ENCODE measurements around the gene KDM5B.
A peak's percentile ranks its signal among the peaks of the same experiment; 100 is the strongest.
"Not testable (repeated sequence)": the region's sequence is repeated elsewhere in the genome, so short reads cannot be mapped to it uniquely, and the experiment has no call there.

Gene KDM5B

DNA sequence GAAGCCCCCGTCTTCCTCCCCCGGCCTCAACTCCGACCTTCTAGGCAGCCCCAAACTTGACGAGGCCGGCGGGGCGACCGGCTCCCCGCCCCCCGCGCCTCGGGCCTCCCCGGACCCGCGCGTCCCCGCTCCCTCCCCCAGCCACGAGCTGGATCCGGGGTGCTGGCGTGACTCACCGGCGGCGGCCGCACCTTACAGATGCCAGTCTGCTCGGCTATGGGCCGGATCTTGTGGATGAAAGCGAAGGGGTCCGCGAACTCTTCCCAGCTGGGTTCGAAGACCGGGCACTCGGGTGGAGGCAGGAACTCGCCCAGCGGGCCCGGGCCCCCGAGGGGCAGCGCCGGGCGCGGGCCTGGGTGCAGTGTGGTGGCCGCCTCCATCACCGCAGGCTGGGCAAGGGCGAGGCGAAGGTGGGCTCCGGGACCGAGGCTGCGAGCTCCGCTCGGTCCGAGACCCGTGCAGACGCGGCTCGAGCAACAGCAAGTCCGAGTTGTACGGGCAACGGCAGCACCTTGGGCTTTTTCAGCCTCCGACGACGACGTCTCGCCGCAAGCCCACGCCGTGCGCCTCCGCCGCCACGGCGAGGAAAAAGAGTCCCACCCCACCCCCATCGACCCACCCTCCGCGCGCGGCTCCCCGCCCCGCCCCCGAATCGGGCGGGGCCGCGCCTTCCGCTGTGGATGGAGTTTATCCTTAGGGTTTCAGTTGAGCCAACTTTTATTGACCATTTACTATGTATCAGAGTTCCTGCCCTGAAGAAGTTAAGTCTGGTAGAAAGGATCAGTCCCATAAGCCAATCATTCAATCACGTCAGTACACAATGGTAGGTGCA lies at the start of gene KDM5B:
Gene KDM5B, minus strand, starts transcription at position 496 of the 832 bp plus-strand sequence. Its CDS starts 116 bp downstream, at position 380.
- peak; percentile 62 for DNase-seq (ENCODE audit: low spot score)

DNA sequence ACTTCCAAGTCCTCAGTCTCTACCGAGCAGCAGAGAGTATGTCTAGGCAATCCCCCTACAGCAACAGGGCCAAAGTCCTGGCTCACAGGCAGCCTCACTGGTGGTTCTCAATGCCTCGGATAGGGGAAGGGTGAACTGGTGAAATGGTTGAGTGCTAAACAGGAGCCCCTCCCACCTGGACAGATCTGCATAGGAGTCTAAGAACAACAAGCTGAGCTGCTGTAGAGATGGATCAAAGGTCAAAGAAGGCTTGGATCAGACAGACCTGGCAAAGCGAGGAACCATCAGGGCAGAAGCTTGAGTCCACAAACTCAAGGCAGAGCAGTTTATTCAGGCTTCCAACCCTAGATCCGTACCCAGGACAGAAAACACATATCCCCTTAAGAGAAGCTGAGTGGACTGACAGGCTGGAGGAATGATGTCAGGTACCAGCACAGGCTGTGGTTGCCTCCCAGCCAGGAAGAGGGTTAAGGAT lies 49.0 kb upstream of the KDM5B start:
- no peak for DNase-seq (ENCODE audit: low spot score)

DNA sequence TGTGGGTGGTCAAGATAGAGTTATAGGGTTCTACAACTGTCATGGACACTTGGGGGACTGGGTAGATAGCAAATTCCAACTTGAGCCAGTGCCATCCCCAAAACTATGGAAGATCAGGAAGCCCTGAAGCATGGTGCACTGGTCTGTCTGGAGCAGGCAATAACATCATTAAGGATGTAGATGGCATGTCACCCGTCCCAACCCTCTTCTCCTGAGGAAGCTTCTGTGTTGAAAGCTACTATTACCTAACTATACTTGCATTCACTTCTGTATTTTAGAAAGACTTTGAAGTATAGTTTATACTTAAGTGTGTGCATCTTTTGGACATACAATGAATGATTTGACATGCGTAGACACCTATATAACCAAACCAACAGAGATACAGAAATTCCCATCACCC lies 47.8 kb upstream of the KDM5B start:
- DNase-seq (ENCODE audit: low spot score): no peak

DNA sequence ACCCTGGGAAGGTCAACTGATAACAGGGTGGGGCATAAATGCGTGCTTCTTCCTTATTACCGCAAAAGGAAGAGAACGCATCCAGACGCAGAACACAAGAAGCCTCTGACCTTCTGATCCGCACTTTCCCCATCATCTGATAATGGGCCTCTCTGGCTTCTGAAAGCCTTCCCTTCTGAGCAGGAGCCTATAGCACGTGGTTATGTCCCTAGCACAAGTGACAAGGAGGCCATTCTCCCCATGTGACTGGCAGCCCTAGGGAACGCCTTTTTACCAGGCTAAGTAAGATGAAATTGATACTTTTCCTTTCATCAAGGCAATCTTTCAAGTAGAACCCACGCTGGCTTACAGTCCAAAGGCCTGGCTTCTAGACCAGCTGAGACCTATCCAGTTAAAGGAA lies 46.6 kb upstream of the KDM5B start:
- no peak for DNase-seq (ENCODE audit: low spot score)

DNA sequence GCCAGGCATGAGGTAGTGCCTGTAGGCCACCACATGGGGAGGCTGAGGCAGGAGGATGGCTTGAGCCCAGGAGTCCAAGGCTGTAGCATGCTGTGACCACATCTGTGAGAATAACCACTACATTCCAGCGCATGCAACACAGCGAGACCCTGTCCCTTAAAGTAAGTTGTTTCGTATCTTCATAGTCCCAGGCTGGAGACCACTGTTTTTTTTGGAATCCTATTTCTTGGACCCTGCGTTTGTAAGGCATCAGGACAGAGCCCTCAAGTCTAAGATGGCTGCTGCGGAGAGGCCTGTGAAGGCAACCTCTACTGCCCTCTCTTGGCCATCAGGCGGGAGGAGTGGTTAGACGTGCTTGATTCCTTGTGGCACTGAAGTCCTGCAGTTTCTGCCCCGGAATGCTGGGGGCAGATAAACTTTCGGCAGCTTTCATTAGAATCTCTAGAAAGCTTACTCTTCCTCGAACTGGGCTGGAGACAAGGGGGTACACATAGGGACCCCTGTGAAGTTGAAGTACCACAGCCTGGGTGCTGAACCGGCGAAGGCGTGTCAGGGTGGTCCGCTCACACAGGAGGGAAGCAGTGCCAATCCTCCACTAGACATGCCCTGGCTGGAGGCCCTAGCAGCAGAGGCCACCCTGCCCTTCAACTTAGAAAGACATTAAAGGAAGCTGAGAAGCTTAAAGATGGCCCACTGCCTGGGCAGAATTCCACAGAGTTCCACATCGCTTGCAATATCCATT lies 44.1 kb upstream of the KDM5B start:
- peak; percentile 85 for DNase-seq (ENCODE audit: low spot score)

DNA sequence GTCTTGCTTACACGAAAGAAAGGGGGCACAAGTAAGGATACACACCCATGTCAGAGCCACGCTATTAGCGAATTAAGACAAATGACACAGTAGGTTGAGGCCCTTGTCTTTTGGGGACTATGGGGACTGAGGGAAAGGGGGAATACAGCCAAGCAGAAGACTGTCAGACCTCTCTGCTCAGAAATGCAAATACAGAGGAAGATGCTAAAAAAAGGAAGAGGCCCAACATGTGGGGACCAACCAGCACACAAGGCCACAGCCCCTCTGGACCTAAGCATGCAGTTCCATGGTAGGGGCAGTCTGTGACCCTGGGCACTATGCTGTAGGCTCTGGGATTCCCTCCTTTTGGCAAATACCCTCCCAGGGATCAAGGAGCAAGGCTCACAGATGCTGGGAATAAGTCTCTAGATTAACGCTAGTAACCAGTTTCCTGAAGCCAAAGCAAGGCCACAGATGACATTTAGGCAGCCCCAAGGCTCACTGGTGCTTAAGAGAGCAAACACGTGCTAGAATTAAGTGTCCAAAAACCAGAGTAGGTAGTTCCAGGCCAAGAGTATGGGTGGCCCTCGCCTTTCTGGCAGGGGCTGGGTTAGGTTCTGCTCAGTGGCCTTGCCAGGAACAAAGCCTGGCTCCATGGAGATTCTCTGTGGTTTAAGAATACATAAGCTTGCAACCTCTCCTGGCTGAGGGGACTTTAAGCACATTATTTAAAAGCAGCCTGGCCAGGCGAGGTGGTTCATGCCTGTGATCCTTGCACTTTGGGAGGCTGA lies 42.6 kb upstream of the KDM5B start:
- no peak for DNase-seq (ENCODE audit: low spot score)

DNA sequence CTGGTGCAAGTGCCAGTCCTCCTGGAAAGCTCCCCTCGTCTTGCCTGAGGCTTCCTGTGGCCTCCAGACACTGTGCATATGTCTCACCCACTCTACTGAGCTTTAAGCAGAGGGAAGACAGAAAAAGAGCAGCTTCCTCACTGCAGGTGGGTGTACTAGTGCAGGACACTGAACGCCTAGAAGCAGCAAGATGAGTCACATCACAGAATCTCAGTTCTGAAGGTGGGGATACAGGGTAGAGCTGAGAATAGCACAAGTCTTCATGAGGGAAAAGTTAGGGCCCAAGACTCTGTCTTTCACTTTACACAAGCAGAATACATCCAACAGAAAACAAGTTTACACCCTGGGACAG lies 39.9 kb upstream of the KDM5B start:
- DNase-seq (ENCODE audit: low spot score): no peak

DNA sequence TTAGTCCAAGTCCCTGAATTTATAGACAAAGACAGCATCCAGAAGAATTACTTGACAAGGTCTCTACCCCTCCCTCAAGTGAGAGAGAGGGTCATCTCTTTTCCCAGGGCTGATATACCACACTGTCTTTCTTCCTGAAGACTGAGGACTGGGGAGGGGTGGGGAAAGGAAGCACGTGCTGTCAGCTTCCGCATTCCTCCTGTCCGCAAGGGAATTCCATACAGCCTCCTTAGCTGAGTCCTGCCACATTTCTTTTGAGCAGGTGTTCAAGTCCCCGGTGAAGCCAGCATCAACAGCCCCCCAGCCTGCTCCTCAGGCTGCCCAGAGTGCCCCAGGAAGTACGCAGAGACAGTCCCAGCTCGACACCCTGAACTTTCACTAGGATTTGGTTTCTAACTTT lies 36.7 kb upstream of the KDM5B start:
- no peak for DNase-seq (ENCODE audit: low spot score)

DNA sequence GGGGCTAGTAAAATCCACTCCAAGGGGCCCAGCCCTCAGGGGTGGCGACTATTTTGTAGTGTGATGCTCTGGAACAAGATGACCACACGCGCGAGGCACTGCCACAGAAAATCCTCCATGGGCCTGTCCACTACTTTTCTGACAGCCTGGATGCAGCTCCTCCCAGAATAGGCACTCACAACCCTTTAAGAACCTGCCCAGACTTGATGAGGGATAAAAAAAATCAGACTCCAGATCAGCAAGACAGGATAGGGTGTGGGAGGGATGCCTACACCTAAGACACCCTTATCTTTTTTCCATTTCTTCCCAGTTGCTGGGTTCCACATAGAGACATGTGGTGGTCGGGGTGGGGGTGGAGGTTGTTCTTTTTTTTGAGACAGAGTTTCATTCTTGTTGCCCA lies 36.0 kb upstream of the KDM5B start:
- DNase-seq (ENCODE audit: low spot score): no peak

DNA sequence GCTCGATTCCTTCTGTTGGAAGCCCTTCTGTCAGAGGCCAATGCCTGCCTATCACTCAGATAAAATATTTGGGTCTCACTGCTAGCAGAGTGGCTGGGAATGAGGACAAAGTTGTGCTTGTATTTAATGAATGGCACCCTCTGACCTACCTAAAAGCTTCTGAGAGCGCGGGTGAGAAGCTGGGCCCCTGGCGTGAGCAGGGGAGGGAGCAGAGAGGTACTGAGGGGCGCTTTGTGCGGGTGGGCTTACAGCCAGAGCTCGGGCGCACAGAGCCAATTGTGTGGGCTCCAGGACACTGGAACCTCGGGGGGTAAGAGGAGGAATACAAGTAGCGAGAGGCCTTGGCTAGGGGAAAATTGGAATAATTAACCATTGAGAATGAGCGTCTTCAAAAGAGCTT lies 34.9 kb upstream of the KDM5B start:
- DNase-seq (ENCODE audit: low spot score): no peak

DNA sequence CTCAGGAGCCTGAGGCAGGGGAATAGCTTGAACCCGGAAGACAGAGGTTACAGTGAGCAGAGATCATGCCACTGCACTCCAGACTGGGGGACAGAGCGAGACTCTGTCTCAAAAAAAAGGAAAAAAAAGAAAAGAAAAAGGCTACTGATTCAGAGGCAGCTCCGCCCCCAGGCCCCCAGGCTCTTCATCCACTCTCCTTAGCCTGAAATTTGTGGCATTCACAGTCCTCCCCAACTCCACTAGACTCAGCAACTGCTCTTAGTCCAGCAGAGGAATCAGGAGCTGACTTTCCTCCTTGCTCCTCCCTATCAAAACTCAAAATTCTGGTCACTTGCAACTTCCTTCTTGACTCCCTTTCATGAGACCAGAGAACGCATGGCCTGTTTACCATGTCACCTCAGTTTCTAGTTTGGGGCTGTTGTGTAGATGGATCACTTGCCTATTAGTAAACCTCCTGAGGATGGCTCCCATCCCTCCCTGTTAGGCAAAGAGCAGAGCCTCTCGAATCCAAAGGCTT lies 29.6 kb upstream of the KDM5B start:
- no peak for DNase-seq (ENCODE audit: low spot score)

DNA sequence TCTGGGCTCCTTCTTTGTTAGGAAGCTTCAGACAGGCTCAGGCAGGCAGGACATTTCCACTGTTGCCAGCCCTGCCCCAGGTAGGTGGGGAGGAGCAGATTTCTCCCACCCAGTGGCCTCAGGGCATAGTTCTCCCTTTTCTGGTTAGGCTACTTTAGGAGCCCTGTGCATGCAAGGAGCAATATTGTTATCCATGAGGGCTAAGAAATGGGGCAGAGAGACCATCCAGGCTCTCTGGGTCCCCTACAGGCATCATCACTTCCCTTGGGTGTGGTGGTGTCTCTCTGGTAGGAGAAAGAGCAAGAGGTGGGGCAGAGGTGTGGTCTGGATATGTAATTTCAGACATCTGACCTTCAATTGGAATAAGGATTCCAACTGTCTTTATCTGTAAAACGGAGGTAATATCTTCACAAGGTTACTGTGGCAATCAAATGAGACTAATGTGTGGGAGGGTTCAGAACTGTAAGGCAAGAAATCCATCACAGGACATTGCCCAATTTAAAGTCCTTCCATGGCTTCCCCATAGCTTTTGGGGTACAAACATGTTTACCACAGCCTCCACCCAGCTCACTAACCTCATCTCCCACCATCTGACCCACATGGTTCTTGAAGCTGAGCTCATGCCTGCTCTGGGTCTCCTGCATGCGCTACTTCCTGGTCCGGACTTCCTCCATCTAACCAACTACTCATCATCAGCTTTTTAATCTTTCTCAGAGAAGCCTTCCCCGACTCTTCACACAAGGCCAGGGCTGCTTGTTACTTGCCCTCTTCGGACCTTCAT lies 28.6 kb upstream of the KDM5B start:
- no peak for DNase-seq (ENCODE audit: low spot score)

DNA sequence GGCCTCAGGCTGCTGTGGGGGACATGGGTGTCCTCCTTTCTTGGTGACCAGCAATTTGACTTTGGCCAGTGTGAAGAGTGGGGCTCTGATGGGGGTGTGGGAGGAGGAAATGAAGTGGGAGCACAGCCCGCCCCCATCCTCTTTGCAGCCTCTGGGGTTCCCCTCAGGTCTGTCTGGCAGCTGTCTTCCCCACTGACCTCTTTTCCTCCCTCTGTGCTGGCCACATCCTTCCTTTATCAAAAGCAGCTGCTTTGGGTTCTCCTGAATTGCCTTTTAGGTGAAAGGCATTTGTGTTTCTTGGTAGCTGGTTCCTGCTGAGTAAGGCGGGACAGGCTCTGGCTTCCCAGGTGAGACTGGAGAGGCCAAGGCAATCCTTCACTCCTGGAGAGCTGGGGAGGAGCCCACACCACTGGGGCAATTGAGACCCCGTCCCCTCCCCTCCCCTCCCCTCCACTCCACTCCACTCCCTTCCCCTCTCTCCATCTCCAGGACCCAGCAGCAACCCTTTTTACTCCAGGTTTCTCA lies 27.4 kb upstream of the KDM5B start:
- DNase-seq (ENCODE audit: low spot score): no peak

DNA sequence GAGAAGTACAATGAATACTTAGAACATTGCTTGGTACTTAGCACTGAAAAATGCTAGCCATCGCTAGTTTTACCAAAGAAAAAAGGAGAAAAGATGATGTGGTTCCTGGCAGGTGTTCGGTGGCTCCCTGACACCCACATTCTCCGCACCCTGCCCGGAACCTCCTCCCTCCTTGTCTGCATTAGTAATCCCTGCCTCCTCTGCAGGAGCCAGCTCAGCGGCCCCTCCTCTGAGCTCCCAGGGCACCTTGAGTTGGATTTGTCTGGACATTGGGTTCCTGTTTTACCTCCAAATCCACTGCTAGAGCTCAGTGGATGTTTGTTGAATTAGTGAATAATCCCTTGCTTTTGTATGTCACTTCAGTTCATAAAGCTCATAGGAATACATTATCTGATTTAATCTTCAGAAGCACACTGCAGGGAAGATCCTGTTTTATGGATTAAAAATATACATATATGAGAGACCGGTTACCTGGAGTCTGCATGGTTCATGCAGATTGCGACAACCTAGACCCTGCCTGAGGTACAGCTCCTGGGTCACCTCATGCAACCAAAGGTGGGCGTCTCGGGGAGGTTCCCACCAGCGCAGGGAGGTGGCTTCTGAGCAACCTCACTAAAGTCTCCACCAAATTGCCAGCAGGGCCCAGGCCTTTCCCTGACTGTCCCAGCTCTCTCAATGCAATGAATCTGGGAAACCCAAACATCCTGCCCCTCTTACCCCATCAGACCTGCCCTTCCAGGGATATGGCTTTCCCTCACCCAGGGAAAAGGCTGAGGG lies 26.7 kb upstream of the KDM5B start:
- no peak for DNase-seq (ENCODE audit: low spot score)

DNA sequence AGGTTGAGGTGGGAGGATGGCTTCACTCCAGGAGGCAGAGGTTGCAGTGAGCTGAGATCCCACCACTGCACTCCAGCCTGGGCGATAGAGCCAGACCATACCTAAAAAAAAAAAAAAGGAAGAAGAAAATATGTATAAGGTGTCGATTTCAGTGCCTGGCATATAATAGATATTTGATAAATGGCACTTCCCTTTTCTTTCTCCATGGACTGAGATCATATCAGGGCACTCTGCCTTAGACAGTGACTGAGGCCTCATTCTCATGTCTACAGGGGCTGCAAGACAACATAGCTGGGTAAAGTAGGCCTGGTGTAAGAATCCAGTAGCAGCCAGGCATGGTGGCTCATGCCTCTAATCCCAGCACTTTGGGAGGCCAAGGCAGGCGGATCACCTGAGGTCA lies 23.7 kb upstream of the KDM5B start:
- DNase-seq (ENCODE audit: low spot score): no peak

DNA sequence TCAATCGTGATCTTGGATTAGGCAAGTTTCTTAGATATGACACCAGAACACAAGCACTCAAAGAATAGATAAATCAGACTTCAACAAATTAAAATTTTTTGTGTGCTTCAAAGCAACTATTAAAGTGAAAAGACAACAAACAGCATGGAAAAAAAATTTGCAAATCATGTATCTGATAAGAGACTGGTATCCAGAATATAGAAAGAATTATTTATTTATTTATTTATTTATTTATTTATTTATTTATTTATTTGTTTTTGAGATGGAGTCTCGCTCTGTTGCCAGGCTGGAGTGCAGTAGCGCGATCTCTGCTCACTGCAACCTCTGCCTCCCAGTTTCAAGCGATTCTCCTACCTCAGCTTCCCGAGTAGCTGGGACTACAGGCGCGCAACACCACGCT lies 21.0 kb upstream of the KDM5B start:
- DNase-seq (ENCODE audit: low spot score): not testable (repeated sequence)

DNA sequence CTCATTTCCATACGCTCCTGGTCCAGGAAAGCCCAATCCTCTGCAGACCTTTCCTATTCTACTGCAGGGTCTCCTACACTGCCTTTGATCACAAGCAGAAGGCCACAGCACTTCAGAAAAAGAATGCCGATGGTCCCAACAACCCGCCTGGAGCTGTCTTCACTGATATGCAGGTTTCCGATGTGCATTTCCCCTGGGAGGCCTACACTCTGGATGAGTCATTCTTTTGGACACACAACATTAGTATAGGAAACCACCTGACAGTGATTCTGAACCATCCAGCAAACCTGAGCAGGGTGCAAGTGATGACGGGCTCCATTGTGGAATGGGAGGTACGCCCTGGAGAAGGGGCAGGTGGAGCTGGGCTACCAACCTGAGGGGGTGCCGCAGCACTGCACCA lies 17.5 kb upstream of the KDM5B start:
- DNase-seq (ENCODE audit: low spot score): no peak

DNA sequence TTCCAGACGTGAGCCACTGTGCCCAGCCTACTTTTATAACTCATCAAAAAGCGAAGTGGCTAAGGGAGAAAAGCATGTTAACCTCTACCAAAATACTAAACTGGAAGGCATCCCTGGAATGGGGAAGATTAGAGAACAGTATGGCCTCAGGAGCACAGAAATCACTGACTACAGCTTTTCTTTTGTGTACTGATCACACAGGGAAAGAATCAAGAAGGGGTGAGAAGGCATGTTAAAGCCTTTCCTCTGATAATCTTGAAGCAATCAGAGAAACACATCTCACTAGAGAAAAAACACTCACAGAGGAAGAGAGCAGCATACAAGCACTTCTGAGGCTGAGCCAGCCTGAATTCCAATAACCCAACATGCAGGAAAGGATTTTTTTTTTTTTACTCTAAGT lies 13.2 kb upstream of the KDM5B start:
- peak; percentile 61 for DNase-seq (ENCODE audit: low spot score)

DNA sequence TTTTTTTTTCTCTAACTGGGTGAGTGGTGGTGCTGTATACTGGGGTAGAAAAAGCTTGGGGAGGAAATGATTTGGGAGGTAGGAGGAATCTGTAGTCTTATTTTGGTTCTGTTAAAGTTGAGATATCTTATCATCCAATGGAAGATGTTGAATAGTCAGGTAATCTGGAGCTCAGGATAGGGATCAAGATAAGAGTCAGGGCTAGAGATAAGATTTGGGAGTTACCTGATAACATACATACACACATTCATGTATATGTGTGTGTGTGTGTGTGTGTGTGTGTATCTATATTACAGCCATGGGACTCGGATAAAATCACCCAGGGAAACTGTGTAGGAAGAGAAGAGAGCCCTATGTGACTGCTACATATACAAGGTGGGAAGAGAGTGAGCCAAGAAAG lies 10.6 kb upstream of the KDM5B start:
- DNase-seq (ENCODE audit: low spot score): no peak

DNA sequence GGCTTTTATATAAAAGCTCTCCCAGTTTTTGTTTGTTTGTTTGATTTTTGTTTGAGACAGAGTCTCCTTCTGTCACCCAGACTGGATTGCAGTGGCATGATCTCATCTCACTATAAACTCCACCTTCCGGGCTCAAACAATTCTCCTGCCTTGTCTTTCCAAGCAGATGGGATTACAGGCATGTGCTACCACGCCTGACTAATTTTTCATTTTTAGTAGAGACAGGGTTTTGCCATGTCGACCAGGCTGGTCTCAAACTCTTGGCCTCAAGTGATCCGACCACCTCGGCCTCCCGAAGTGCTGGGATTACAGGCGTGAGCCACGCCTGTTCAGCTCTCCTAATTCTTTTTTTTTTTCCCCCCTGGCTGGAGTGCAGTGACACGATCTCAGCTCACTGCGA lies 6.9 kb upstream of the KDM5B start:
- no peak for DNase-seq (ENCODE audit: low spot score)
